Effector CD8-positive, alpha-beta T cell (primary cell): Measurements from ENCODE around the gene DENND1A.

Experiments
- DNase-seq: peaks from one replicate; lab custom pipeline; 2025; lab: John Stamatoyannopoulos, UW

The DENND1A gene

GRCh38 chr9:123617952-123618678 is 311.8 kb downstream of the DENND1A start:
- DNase-seq, result no peak

DNA sequence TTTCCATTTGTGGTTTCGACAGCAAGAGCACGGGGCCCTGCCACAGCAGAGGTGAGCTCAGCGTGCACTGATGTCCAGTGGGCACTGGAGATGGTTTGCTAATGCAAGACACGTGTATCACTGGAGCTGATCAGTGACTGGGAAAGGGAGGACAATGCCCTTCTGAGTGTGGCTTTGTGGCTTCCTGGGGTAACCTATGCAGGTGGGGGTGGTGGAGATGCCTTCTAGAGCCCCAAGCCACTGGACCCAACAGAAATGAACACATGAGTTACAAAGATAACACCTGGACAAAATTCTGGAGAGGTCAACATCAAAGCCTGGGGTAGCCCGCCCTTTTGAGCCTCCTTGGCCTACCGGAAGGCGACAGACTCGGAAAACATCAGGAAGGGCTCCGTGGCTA is 312.6 kb downstream of the DENND1A start:
- no peak for DNase-seq

GRCh38 chr9:123616707-123617106 is 313.2 kb downstream of the DENND1A start:
- DNase-seq, result no peak

DNA sequence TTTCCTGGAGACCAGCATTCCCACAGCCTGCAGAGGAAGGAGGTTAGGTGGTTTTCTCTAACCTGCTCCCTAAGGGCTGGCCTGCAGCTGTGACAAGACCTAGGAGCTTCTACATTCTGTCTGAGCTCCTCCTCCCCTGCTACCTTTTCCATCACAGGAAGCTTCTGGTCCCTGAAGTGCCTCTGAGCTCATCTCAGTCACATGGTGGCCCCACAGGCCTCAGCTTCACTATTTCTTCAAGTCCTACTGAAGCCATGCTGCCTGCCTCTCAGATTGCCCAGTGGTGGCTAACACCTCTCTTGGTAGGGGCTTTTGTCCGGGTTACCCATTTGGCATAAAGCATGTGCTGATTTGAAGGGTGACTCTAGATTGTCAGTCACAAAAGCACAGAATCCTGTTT is 314.5 kb downstream of the DENND1A start:
- DNase-seq, result no peak

DNA sequence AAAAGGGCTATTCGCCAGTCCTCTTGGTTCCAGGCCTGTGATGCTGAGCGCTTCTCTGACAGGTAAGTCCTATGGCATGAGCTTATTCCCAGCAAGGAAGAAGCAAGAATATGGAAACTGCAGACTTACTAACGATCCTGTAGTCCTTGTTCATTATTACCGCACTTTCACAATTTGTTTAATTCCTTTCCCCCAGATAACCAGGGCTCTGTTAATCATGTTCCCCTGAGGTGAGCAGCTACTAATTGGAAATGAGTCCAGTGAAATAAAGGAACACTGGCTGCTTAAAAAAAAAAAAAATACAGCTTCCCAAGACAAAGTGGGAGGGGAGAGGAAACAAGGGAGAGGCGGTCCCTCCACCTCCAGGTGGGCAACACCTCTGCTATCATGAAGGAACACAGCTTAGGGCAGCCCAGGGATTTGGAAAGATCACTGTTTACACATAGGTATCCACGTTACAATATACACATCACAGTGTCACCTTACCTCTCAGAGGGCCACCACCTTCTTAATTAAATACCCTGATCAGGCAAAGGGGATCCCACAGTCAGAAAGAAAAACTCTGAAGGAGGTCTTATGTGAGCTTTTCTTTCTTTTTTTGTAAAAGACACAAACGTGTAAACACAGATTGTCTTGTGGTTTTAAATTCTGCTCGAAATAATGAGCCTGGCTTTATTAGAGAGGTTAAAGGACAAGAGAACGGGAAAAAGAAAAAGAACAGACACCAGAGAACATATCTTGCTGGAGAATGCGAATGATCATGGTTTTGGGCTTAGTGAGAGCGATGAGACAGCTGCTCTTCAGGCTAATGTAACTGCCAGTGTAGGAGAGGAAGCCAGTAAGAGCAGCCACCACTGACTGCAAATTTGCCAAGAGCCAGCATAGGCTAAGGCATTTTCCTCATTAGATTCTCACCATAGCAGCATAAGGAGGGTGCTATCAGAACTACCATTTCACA is 315.3 kb downstream of the DENND1A start:
- DNase-seq, result no peak

DNA sequence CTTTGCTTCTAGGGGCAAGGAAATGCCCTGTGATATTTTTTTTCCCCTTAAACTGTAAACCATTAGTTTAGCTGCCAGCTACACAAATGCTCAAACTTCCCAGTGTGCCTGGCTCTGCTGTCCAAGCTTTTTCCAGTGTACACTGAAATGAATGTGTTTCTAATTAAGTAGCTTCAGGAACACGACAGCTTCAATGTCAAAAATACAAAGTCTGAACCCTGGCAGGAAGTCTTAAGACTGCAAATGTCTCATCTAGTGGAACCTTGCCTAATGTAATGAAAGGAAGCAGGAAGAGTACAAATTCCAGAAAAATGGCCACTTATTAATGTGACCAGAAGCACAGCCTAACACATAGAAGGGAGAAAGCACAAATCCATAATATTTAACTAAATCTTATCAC is 318.7 kb downstream of the DENND1A start:
- DNase-seq, result no peak

- no peak for DNase-seq
Observed at GRCh38 chr9:123609844-123610243, 320.1 kb downstream of the DENND1A start.

DNA sequence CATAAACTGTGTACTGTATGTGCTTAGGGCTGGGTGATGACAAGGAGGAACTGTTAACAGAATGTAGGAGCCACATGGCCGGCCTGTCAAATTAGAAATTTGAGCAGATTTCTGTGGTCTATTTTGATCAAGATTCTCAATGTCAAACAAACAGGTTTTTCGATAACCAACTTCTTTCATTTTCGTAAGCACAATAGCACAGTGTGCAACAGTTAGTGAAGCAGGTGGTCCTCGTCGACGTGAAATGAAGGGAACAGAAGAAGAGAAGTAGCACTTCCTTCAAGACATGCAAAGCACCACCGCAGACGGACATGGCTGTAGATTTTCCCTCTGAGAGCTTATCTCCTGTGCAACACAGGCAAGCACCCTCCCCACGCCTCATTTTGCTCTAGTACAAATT is 321.8 kb downstream of the DENND1A start:
- no peak for DNase-seq

DNA sequence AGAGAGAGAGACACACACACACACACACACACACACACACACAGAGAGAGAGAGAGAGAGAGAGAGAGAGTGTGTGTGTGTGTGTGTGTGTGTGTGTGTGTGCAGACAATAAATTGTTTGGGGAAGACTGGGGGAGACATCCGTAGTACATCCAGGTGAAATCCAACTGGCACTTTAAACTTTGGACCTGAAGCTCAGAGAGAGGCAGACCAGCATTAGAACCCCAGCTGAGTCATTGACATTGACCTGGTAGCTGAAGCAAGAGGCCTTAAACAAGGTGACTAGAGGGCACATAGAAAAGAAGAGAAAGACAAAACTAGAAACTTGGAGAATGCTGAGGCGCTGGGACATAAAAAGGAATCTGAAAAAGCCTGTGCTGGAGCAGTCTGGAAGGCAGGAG is 322.4 kb downstream of the DENND1A start:
- no peak for DNase-seq

DNA sequence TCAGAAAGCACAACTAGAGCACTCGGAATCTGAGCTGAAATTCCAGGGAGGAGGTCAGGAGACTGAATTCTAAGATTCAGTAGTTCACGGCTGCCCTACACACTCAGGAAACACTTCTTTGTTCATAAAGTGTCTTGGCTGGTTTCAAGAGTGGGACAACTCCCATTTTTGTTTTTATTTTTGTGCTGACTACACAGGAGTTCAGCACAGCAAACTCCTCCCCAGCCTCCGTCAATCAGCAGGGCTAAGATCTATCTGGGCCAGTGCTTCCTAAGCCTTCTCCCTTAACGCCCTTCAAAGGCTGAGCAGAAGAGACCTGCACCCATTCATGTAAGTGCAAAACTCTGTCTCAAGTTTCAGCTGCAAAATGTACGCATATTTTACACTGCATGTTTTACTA is 323.8 kb downstream of the DENND1A start:
- no peak for DNase-seq

DNA sequence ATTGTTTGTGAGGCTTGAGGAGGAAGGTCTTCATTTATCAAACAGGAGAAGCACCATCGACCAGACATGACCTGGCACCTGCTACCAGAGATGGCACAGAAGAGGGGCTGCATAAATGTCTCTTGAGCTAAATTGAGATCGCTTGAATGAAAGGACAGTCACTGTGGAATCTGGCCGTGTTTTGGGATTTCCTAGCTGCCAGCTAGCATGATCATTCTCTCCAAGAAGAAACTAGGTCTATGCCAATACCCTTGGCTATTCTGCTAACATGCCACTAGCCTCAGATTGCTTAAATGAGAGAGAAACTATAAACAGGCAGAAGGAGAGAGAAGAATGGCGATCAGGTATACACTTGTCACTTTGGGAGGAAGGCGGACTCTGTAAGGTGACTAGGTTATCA is 324.6 kb downstream of the DENND1A start:
- no peak for DNase-seq

GRCh38 chr9:123604861-123605260 is 325.1 kb downstream of the DENND1A start:
- DNase-seq, result no peak

DNA sequence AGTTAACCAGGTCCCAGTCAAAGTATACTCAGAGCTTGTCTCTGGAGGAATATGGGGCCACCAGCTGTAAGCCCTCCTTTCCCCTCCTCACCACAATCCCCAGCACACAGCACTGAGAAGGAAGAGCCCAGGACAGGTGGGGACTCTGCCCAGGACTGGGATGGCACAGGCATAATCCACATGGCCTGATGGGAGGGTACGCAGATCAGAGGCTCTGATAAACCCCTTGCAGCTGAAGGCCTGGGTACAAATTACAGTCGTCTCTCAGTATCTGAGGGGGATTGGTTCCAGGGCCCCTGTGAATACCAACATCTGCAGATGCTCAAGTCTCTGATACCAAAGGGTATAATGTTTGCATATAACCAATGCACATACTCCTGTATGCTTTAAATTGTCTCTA is 328.1 kb downstream of the DENND1A start:
- DNase-seq, result no peak

- DNase-seq, result no peak
Observed at GRCh38 chr9:123599781-123600180, 330.1 kb downstream of the DENND1A start.

DNA sequence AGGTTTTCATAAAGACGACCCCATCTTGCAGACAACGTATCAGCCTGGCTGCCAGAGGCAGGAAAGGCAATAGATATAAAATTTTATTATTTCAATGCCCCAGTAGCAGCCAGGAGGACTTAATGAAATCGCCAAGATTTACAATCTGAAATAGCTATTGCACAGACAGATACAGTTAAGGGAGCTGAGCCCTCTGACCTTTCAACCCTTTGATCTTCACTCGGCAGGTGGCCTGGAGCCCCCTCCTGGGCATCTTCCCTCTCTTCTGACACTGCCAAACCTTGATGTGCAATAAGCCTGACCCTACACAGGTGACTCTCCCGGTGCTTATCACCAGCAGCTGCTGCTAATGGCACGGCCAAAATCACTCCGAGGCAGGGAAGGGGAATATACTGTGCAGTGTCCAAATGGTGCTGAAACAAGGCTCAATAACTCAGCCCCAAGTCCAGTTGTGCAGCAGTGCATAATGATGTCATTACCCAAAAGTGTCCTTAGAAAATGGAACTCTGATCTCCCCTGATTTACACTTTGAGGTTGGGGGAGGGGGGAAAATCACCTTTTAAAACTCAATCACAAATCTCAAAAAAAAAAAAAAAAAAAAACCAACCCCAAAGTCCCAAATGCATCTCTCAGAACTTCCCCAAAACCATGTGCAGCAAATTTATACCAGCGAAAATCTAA is 331.9 kb downstream of the DENND1A start:
- DNase-seq, result no peak

DNA sequence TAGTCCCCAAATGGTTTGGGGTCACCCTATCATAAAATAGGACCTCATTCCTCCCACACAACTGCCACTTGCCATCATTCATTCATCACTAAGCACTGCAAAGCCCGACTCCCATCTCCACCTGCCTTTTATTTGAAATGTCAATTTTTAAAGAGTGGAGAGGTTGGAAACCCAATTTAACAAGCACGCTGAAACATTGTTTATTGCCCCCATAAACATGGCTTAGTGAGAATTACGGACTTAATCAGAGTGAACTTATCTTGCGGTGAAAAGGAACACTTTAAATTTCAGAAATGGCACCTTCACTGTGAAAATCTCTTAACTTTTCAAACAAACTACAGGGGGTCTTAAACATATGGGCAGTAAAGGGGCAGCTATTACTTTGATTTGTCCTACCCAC is 332.9 kb downstream of the DENND1A start:
- no peak for DNase-seq

GRCh38 chr9:123591283-123591682 is 338.6 kb downstream of the DENND1A start:
- no peak for DNase-seq

DNA sequence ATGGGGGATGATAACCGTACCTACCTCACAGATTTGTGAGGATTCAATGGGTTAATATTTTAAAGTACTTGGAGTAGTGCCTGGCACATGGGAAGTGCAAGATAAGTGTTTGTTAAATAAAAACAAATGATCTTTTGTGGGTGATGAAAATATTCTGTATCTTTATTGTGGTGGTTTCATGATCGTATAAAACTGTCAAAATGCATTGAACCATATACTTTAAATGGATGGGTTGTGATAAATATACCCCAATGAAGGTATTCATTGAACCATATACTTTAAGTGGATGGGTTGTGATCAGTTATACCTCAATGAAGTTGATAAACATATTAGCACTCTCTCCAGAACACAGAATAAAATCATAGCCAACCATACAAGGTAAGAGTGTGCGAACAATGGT is 339.4 kb downstream of the DENND1A start:
- no peak for DNase-seq

- DNase-seq, result no peak
Observed at GRCh38 chr9:123589361-123590239, 340.3 kb downstream of the DENND1A start.

DNA sequence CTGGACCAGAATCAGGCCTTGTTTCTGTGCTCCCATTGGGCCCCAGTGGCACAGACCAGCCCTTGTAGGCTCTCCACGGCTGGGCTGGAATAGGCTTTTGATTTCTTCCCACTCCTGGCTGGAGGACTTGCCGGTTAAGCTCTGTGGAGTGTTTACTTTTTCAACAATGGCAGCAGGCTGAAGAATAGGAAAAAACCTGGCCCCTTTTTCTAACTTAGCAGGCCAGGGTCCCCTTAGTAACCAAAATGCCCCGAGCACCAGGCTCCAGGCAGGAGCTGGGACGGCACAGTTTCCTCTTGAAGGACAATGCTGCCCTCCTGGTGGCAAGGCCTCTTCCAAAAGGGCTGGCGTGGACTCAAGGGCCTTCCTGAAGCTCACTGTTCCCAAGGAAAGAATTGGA is 343.7 kb downstream of the DENND1A start:
- DNase-seq, result no peak
